NCI-H2196 treated with DMSO at 0.1 percent for 48 hours (cell line): ENCODE data around the gene PFN1.
A peak's percentile ranks its signal among the peaks of the same experiment; 100 is the strongest.

ENCODE experiments used
- DNase-seq: peaks from one replicate; lab custom pipeline; 2025; ENCODE audit not compliant: unreplicated experiment; lab: John Stamatoyannopoulos, UW

Gene PFN1

GRCh38 chr17:4948166-4948930 is at the start of gene PFN1:
TSS of gene PFN1 (minus strand) at chr17:4948530. CDS start at chr17:4948394, 136 bp downstream.
- peak; percentile 42 for DNase-seq

GRCh38 chr17:4997302-4998026 is 49.1 kb upstream of the PFN1 start, which contains the start of the genes INCA1 and KIF1C:
TSS of gene INCA1 (minus strand) at chr17:4997522. CDS start at chr17:4994437, 3,085 bp downstream.
TSS of gene KIF1C (plus strand) at chr17:4997950. CDS start at chr17:5000247, 2,297 bp downstream.
- DNase-seq = peak; percentile 42

- no peak for DNase-seq
Measured at GRCh38 chr17:4994081-4994595, 45.8 kb upstream of the PFN1 start.

GRCh38 chr17:4987767-4988567 is 39.6 kb upstream of the PFN1 start:
- DNase-seq = no peak

- peak; percentile 19 for DNase-seq
Measured at GRCh38 chr17:4986951-4987766, 38.8 kb upstream of the PFN1 start, which contains the start of gene CAMTA2. TSS of gene CAMTA2 (minus strand) at chr17:4987675. CDS start at chr17:4986222, 1,453 bp downstream.

- no peak for DNase-seq
Measured at GRCh38 chr17:4986403-4986802, 38.1 kb upstream of the PFN1 start.

- no peak for DNase-seq
Measured at GRCh38 chr17:4982305-4982704, 34.0 kb upstream of the PFN1 start.

- DNase-seq = no peak
Measured at GRCh38 chr17:4980644-4981216, 32.4 kb upstream of the PFN1 start.

- DNase-seq = no peak
Measured at GRCh38 chr17:4978726-4979125, 30.4 kb upstream of the PFN1 start.

- DNase-seq = no peak
Measured at GRCh38 chr17:4974115-4974670, 25.9 kb upstream of the PFN1 start.

GRCh38 chr17:4973256-4974114 is 25.2 kb upstream of the PFN1 start:
- no peak for DNase-seq

GRCh38 chr17:4972752-4973151 is 24.4 kb upstream of the PFN1 start:
- no peak for DNase-seq

- DNase-seq = no peak
Measured at GRCh38 chr17:4972322-4972721, 24.0 kb upstream of the PFN1 start.

GRCh38 chr17:4971826-4972225 is 23.5 kb upstream of the PFN1 start:
- DNase-seq = no peak

- DNase-seq = no peak
Measured at GRCh38 chr17:4970273-4970672, 21.9 kb upstream of the PFN1 start.

- DNase-seq = no peak
Measured at GRCh38 chr17:4969551-4970173, 21.3 kb upstream of the PFN1 start.

- no peak for DNase-seq
Measured at GRCh38 chr17:4969047-4969550, 20.8 kb upstream of the PFN1 start.

- DNase-seq = no peak
Measured at GRCh38 chr17:4968486-4969046, 20.2 kb upstream of the PFN1 start.
